Subcutaneous adipose tissue (tissue), 4 donors: ENCODE data around the gene ZFP42. TPM values are rescaled to one million over a fixed set of nuclear protein-coding genes. Genes with fewer than 3 reads are reported as not detected.

Experiments used
- CTCF ChIP-seq: fragments of 450-650 bp; IDR thresholded peaks from one replicate; pipeline ENCODE4 v1.5.1; 2016; ENCODE audit warnings: low read depth, mild to moderate bottlenecking, control low read depth, antibody characterized with exemption, moderate library complexity
- total RNA-seq, 4 donors: library from RNA; depleted of rRNA; stranded (reverse); fragments of >200 nt; gene quantifications; one replicate each; pipeline ENCODE4 v1.1.0, GENCODE V29; 2016

Gene ZFP42
- total RNA-seq, 4 donors from 2014 or later: not detected

GRCh38 chr4:188037003-188037713, 41.6 kb downstream of the ZFP42 start:
- TF ChIP-seq CTCF: no peak

- TF ChIP-seq CTCF: no peak
Measured at GRCh38 chr4:188041721-188042120, 46.1 kb downstream of the ZFP42 start.

- TF ChIP-seq CTCF: no peak
Measured at GRCh38 chr4:188042191-188042590, 46.6 kb downstream of the ZFP42 start.

- no peak for TF ChIP-seq CTCF
Measured at GRCh38 chr4:188043154-188043553, 47.6 kb downstream of the ZFP42 start.

GRCh38 chr4:188046657-188047056, 51.1 kb downstream of the ZFP42 start:
- TF ChIP-seq CTCF: no peak

GRCh38 chr4:188053302-188053701, 57.7 kb downstream of the ZFP42 start:
- TF ChIP-seq CTCF: no peak

Other genes starting within 250 kb of the ZFP42 start
- not detected for gene TRIML2, start 113.8 kb downstream of the ZFP42 start, total RNA-seq
- not detected for gene TRIML1, start 143.7 kb downstream of the ZFP42 start, total RNA-seq